GM10266 (cell line): ENCODE data around the gene ZNF391.
"Not testable (repeated sequence)": the region's sequence is repeated elsewhere in the genome, so short reads cannot be mapped to it uniquely, and the experiment has no call there.

Experiments used
- DNase-seq: peaks from one replicate; pipeline ENCODE4 v3.0.0; 2012; ENCODE audit errors: extremely low spot score
- TF ChIP-seq, protein P1 (sequence below): IDR thresholded peaks from 2 replicates; pipeline ENCODE4 v1.5.1; 2012; ENCODE audit warnings: mild to moderate bottlenecking, low read depth; ENCODE audit not compliant: control insufficient read depth, insufficient read depth; ENCODE audit errors: missing control alignments

ZNF391 gene

DNA sequence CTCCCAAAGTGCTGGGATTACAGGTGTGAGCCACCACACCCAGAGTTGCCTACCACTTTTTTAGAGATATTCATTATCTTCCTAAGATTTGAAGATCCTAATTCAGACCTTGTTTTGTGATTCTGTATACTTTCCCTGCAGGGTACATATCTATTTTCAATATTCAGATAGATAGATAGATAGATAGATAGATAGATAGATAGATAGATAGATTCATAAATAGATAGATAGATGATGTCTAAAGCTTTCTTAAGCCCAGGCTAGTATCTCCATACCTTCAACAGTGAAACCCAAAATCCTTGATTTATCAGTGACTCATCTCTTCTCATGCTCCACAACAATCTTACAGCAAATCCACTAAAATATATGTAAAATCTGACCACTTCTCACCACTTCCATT, 30.8 kb downstream of the ZNF391 start:
- DNase-seq: no peak
- TF ChIP-seq, protein P1, sequence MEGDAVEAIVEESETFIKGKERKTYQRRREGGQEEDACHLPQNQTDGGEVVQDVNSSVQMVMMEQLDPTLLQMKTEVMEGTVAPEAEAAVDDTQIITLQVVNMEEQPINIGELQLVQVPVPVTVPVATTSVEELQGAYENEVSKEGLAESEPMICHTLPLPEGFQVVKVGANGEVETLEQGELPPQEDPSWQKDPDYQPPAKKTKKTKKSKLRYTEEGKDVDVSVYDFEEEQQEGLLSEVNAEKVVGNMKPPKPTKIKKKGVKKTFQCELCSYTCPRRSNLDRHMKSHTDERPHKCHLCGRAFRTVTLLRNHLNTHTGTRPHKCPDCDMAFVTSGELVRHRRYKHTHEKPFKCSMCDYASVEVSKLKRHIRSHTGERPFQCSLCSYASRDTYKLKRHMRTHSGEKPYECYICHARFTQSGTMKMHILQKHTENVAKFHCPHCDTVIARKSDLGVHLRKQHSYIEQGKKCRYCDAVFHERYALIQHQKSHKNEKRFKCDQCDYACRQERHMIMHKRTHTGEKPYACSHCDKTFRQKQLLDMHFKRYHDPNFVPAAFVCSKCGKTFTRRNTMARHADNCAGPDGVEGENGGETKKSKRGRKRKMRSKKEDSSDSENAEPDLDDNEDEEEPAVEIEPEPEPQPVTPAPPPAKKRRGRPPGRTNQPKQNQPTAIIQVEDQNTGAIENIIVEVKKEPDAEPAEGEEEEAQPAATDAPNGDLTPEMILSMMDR: no peak

DNA sequence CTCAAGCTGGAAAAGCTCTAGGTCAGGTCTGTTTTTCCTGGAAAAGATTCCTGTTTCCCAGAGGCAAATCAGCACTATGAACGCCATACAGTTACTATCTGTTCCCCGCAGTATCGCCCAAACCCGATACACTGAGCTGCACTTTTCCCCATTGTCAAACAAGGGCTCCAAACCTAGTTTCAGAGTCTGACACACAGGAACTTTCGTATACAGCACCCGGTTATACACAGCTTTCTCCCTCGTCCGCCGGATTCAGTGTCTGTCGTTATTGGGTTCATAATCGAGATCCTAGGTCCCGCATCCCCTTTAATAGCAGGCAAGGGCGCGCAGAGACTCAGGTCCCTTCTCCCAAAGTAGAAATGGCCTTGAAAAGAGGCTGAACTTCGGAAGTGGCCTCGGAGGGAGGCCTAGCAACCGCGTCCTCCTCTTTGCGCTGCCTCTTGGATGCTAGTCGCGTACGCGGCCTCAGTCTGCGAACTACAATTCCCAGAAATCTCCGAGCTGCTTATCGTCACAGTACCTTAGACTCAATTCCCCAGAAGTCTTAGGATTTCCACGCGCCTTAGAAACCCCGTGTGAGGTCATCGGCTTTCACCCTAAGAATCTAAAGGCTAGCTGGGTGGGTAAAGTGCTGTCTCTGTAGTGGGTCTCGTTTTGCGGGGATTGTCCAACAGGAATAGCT, 34.2 kb downstream of the ZNF391 start:
- no peak for DNase-seq
- TF ChIP-seq, protein P1: no peak

DNA sequence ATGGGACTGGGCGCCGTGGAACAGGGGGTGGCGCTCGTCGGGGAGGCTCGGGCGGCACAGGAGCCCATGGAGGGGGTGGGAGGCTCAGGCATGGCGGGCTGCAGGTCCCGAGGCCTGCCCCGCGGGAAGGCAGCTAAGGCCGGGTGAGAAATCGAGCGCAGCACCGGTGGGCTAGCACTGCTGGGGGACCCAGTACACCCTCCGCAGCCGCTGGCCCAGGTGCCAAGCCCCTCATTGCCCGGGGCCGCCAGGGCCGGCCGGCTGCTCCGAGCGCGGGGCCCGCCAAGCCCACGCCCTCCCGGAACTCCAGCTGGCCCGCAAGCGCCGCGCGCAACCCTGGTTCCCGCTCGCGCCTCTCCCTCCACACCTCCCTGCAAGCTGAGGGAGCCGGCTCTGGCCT, 36.3 kb downstream of the ZNF391 start:
- not testable (repeated sequence) for DNase-seq

DNA sequence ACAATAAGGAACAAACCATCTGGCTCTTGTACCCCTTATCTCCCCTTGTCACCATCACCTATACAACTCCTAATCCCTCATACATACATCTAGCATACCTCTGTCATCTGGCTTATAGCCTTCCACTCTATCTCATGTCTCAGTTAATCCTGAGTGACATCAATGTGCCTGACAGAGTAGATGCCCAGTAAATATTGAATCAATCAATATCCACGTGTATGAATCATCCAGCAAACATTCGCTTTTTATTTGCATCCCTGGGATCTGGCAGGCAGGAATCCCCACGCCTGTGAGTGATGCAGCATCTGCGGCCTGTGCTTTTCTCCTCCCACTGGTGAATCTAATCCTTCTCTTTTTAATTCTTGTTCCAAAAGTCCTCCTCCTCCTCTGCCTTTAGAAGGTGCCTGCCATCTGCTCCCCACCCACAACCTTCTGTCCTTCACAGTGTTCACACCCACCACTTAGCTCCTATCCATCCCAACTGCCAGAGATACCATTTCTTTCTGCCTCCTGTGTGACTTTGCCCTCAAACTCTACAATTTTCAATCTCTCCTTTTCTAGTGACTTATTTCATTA, 37.6 kb downstream of the ZNF391 start:
- no peak for DNase-seq
- TF ChIP-seq, protein P1: no peak

DNA sequence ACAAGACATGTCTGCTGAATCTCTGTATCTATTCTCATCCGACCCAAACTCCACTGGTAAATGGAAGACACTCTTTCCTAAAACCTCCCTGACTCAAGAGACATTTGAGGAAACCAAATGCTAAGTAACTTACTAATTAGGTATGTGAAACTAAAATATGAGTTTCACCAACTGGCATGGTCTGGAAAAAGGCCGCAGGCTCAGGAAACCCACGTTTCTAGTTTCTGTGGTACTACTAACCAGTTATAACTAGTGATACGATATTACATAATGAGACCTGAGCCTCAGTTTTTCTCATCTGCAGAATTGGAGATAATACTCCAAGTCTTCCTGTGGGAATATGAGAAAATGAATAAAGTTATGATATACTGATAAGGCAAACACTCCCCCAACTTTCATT, 39.9 kb downstream of the ZNF391 start:
- TF ChIP-seq, protein P1: no peak
- DNase-seq: no peak

DNA sequence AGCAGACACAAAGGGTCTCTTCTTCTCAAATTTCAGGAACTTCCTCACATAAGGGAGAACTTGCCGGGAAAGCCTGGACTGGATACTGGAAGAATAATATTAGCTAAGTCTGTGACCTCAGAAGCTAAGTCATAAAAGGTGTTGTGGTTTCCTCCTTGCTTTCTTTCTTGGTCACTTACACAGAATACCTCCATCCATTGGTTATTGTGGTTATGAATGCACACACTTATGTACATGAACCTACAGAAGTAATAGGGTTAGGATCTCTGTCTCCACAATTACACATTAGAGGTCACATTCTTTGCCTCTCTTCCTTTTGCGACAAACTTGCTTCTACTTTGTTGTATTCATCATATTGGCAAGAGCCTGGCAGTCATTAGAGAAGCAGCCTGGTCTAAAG, 40.4 kb downstream of the ZNF391 start:
- no peak for DNase-seq
- TF ChIP-seq, protein P1: no peak

DNA sequence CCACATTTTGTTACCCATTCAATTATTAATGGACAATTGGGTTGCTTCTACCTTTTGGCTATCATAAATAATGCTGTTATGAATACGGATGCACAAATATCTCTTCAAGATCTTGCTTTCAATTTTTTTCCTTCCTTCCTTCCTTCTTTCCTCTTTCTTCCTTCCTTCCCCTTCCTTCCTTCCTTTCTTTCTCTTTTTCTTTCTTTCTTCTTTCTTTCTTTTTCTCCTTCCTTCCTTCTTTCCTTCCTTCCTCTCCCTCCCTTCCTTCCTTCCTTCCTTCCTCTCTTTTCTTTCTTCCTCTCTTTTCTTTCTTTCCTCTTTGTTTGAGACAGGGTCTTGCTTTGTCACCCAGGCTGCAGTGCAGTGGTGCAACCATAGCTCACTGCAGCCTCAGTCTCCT, 45.2 kb downstream of the ZNF391 start:
- TF ChIP-seq, protein P1: no peak
- no peak for DNase-seq

DNA sequence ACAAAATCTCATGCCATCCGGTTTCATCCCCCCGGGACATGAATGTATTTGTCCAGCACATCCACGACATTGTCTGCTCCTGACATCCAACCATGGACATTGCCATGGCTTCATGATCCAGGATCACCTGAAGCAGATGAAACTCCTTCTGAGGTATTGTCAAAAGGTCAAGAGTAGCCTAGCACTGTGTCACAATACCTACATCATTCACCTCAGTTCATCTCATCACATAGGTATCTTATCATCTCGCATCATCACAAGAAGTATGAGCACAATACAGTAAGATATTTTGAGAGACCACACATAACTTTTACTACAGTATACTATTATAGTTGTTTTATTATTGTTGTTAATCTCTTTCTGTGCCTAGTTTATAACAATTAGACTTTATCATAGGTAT, 50.8 kb downstream of the ZNF391 start:
- DNase-seq: no peak
- TF ChIP-seq, protein P1: no peak
